SU-DHL-6 (cell line): ENCODE measurements around the gene FOXS1.

Experiments
- CTCF ChIP-seq: fragments of 200-600 bp; sonication (generic); IDR thresholded peaks from one replicate; pipeline ENCODE4 v1.5.1; 2017; ENCODE audit warnings: antibody characterized with exemption, mild to moderate bottlenecking, low read length, moderate library complexity; ENCODE audit not compliant: insufficient read depth, poor library complexity, severe bottlenecking
- EZH2phosphoT487 ChIP-seq: fragments of 200-600 bp; sonication (generic), shearing (Covaris generic); conservative IDR thresholded peaks from 2 replicates; pipeline ENCODE4 v1.6.1; 2018; ENCODE audit warnings: mild to moderate bottlenecking, antibody characterized with exemption, low read length, moderate library complexity, mixed read lengths

- TF ChIP-seq CTCF (no peak), EZH2phosphoT487 (no peak)
Observed at GRCh38 chr20:31861385-31862156, 16.2 kb upstream of the FOXS1 start.
